Measurements from ENCODE around the gene GFPT1.

- TF ChIP-seq, protein P1, sequence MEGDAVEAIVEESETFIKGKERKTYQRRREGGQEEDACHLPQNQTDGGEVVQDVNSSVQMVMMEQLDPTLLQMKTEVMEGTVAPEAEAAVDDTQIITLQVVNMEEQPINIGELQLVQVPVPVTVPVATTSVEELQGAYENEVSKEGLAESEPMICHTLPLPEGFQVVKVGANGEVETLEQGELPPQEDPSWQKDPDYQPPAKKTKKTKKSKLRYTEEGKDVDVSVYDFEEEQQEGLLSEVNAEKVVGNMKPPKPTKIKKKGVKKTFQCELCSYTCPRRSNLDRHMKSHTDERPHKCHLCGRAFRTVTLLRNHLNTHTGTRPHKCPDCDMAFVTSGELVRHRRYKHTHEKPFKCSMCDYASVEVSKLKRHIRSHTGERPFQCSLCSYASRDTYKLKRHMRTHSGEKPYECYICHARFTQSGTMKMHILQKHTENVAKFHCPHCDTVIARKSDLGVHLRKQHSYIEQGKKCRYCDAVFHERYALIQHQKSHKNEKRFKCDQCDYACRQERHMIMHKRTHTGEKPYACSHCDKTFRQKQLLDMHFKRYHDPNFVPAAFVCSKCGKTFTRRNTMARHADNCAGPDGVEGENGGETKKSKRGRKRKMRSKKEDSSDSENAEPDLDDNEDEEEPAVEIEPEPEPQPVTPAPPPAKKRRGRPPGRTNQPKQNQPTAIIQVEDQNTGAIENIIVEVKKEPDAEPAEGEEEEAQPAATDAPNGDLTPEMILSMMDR (IDR thresholded peaks at IDR 0.05) = no peak
- no peak for TF ChIP-seq POLR2A (IDR thresholded peaks at IDR 0.05)
Observed at GRCh38 chr2:69356471-69356870, 30.6 kb downstream of the GFPT1 start.

Data from adrenal gland (tissue), 5 donors.